ENCODE data around the gene TFDP1. TPM values are rescaled to one million over a fixed set of nuclear protein-coding genes. Genes with fewer than 3 reads are reported as not detected.

The TFDP1 gene
- polyA plus RNA-seq, 1 of the 3 experiments (the other 2 are of a cell fraction): 76.7 TPM

- no peak for TF ChIP-seq IRF3 (IDR thresholded peaks at IDR 0.05; ENCODE audit: low read depth, low read length)
- TF ChIP-seq CTCF (IDR thresholded peaks at IDR 0.05): no peak
- no peak for TF ChIP-seq TCF12 (IDR thresholded peaks at IDR 0.05)
- no peak for TF ChIP-seq SMC3 (IDR thresholded peaks at IDR 0.05; ENCODE audit: low read depth, low read length)
- TF ChIP-seq MXI1 (IDR thresholded peaks at IDR 0.05; ENCODE audit: low read depth, low read length): no peak
- no peak for TF ChIP-seq RAD21 (IDR thresholded peaks at IDR 0.05; ENCODE audit: low read length)
- TF ChIP-seq CHD2 (IDR thresholded peaks at IDR 0.05; ENCODE audit: low read length, partially characterized antibody): no peak
- no peak for TF ChIP-seq RFX5 (IDR thresholded peaks at IDR 0.05; ENCODE audit: low read length)
- no peak for TF ChIP-seq REST (IDR thresholded peaks at IDR 0.05; ENCODE audit: low read depth, low read length)
- no peak for TF ChIP-seq YY1 (IDR thresholded peaks at IDR 0.05; ENCODE audit: low read depth)
- no peak for TF ChIP-seq GATA2 (CRISPR knock-in tag; IDR thresholded peaks at IDR 0.05)
- TF ChIP-seq FOSL2 (IDR thresholded peaks at IDR 0.05; ENCODE audit: borderline replicate concordance, low read depth): no peak
- Histone ChIP-seq H3K9me2 (no peaks in the 10 kb centered on the region), H3F3A (replicated peaks; ENCODE audit: insufficient read depth) (no peaks in the 10 kb centered on the region), H3K27me3 (ENCODE audit: insufficient read depth) (no peaks in the 10 kb centered on the region), H3K36me3 (replicated peaks in 1 of 2; ENCODE audit: control insufficient read depth in 1 of 2, insufficient read depth in 2 of 2, low read length in 1 of 2) (peaks cover 19 to 36% of the 10 kb centered on the region in 2 experiments), H3K9me3 (no peaks in the 10 kb centered on the region), H3K4me2 (no peak overlapping the region), H3K4me1 (ENCODE audit: control insufficient read depth in 1 of 2, insufficient read depth in 2 of 2, low read depth in 1 of 2, low read length in 1 of 2) (peaks cover 0 to 66% of the 10 kb centered on the region in 2 experiments; a peak in 2 of 4 replicates), H3K9ac (no peak overlapping the region), H3K27ac (ENCODE audit: low read depth in 2 of 2, low read length in 1 of 2) (peak overlapping the region in 1 of 2 experiments; percentile 84; a peak in 2 of 4 replicates), H4K20me1 (ENCODE audit: insufficient read depth) (peaks cover 50% of the 10 kb centered on the region), H2AFZ (ENCODE audit: low read depth) (no peak overlapping the region), H3K4me3 (ENCODE audit: low read depth in 2 of 2, low read length in 1 of 2) (no peak overlapping the region), H3K79me2 (ENCODE audit: insufficient read depth) (peaks cover 37% of the 10 kb centered on the region)
- WGBS (ENCODE audit: low lambda C conversion rate): 99% methylated on average over 32 of the region's 32 CpGs
- peak; percentile 30 for DNase-seq
- POLR2A ChIA-PET: no interaction called here
- CTCF ChIA-PET: interaction anchor here (0.9 to 4.4 kb wide), 4 partner anchors 11 to 90 kb away, joined by 3 to 34 read pairs (median 14); no protein-coding TSS in a partner anchor
Observed at GRCh38 chr13:113548171-113548641, 36.3 kb upstream of the TFDP1 start.

Data from SK-N-SH (cell line).